Muscle layer of duodenum (tissue), 2 donors: Measurements from ENCODE around the gene GRIA3.

ENCODE experiments used
- H3K27ac ChIP-seq: one replicate; pipeline ENCODE4 v1.7.0; 2013; ENCODE audit warnings: mild to moderate bottlenecking, low read length
- H3K27me3 ChIP-seq: one replicate; pipeline ENCODE4 v1.7.0; 2013; ENCODE audit warnings: low read depth, mild to moderate bottlenecking, control low read depth, low read length
- H3K36me3 ChIP-seq, 2 donors: one replicate each; pipeline ENCODE4 v1.7.0; 2013; ENCODE audit warnings: low read length in 2 of 2, control low read depth in 1 of 2, mild to moderate bottlenecking in 1 of 2; ENCODE audit not compliant: insufficient read depth in 2 of 2, control insufficient read depth in 1 of 2
- H3K4me1 ChIP-seq, 2 donors: one replicate each; pipeline ENCODE4 v1.7.0; 2013; ENCODE audit warnings: low read length in 2 of 2, mild to moderate bottlenecking in 2 of 2, control low read depth in 1 of 2, moderate library complexity in 1 of 2; ENCODE audit not compliant: insufficient read depth in 2 of 2, control insufficient read depth in 1 of 2
- H3K4me3 ChIP-seq, 2 donors: one replicate each; pipeline ENCODE4 v1.7.0; 2013; ENCODE audit warnings: low read length in 2 of 2, low read depth in 1 of 2, mild to moderate bottlenecking in 1 of 2
- H3K9me3 ChIP-seq, 2 donors: one replicate each; pipeline ENCODE4 v1.7.0; 2013; ENCODE audit warnings: low read length in 2 of 2, control low read depth in 1 of 2, mild to moderate bottlenecking in 1 of 2; ENCODE audit not compliant: control insufficient read depth in 1 of 2
- donor health status: healthy.

GRIA3 gene

GRCh38 chrX:123171781-123172180 is 12.3 kb upstream of the GRIA3 start:
- no peaks in the 10 kb centered on the region for H3K9me3 ChIP-seq
- H3K27ac ChIP-seq: no peak overlapping the region
- H3K36me3 ChIP-seq: no peaks in the 10 kb centered on the region
- no peak overlapping the region for H3K4me3 ChIP-seq
- H3K27me3 ChIP-seq: no peaks in the 10 kb centered on the region
- no peaks in the 10 kb centered on the region for H3K4me1 ChIP-seq

- Histone ChIP-seq H3K27me3 (no peaks in the 10 kb centered on the region), H3K27ac (no peak overlapping the region), H3K4me1 (no peaks in the 10 kb centered on the region), H3K36me3 (no peaks in the 10 kb centered on the region), H3K9me3 (no peaks in the 10 kb centered on the region), H3K4me3 (no peak overlapping the region)
These were observed 11.2 kb upstream of the GRIA3 start for GRCh38 chrX:123172869-123173268.

GRCh38 chrX:123173833-123174232 is 10.2 kb upstream of the GRIA3 start:
- H3K27me3 ChIP-seq: no peaks in the 10 kb centered on the region
- no peak overlapping the region for H3K27ac ChIP-seq
- H3K9me3 ChIP-seq: no peaks in the 10 kb centered on the region
- no peaks in the 10 kb centered on the region for H3K36me3 ChIP-seq
- H3K4me1 ChIP-seq: no peaks in the 10 kb centered on the region
- H3K4me3 ChIP-seq: no peak overlapping the region

GRCh38 chrX:123175366-123176122 is 8.5 kb upstream of the GRIA3 start:
- Histone ChIP-seq H3K9me3 (no peaks in the 10 kb centered on the region), H3K4me3 (no peak overlapping the region), H3K36me3 (no peaks in the 10 kb centered on the region), H3K27me3 (no peaks in the 10 kb centered on the region), H3K4me1 (no peaks in the 10 kb centered on the region), H3K27ac (no peak overlapping the region)

- peaks cover 0 to 9% of the 10 kb centered on the region in 2 donors for H3K4me1 ChIP-seq
- H3K27ac ChIP-seq: no peak overlapping the region
- no peak overlapping the region for H3K4me3 ChIP-seq
- H3K36me3 ChIP-seq: no peaks in the 10 kb centered on the region
- H3K9me3 ChIP-seq: no peaks in the 10 kb centered on the region
- no peaks in the 10 kb centered on the region for H3K27me3 ChIP-seq
These were observed 2.7 kb upstream of the GRIA3 start for GRCh38 chrX:123181233-123181914.

GRCh38 chrX:123184866-123185276 is 793 bp downstream of the GRIA3 start:
- peak overlapping the region; percentile 7 to 61 for H3K4me3 ChIP-seq
- H3K4me1 ChIP-seq: peaks cover 0 to 9% of the 10 kb centered on the region in 2 donors
- no peaks in the 10 kb centered on the region for H3K27me3 ChIP-seq
- H3K36me3 ChIP-seq: no peaks in the 10 kb centered on the region
- no peak overlapping the region for H3K27ac ChIP-seq
- H3K9me3 ChIP-seq: no peaks in the 10 kb centered on the region

- peaks cover 0 to 9% of the 10 kb centered on the region in 2 donors for H3K4me1 ChIP-seq
- no peaks in the 10 kb centered on the region for H3K9me3 ChIP-seq
- no peaks in the 10 kb centered on the region for H3K36me3 ChIP-seq
- H3K27me3 ChIP-seq: no peaks in the 10 kb centered on the region
- H3K27ac ChIP-seq: no peak overlapping the region
- peak overlapping the region in 1 of 2 donors; percentile 61 for H3K4me3 ChIP-seq
These were observed 1.6 kb downstream of the GRIA3 start for GRCh38 chrX:123185721-123186120.

GRCh38 chrX:123186801-123187200 is 2.7 kb downstream of the GRIA3 start:
- Histone ChIP-seq H3K9me3 (no peaks in the 10 kb centered on the region), H3K27ac (no peak overlapping the region), H3K36me3 (no peaks in the 10 kb centered on the region), H3K27me3 (no peaks in the 10 kb centered on the region), H3K4me3 (no peak overlapping the region), H3K4me1 (peaks cover 0 to 9% of the 10 kb centered on the region in 2 donors)

- Histone ChIP-seq H3K27me3 (no peaks in the 10 kb centered on the region), H3K4me1 (peaks cover 0 to 9% of the 10 kb centered on the region in 2 donors), H3K27ac (no peak overlapping the region), H3K36me3 (no peaks in the 10 kb centered on the region), H3K4me3 (no peak overlapping the region), H3K9me3 (no peaks in the 10 kb centered on the region)
These were observed 4.0 kb downstream of the GRIA3 start for GRCh38 chrX:123188081-123188480.

GRCh38 chrX:123189338-123189737 is 5.3 kb downstream of the GRIA3 start:
- no peak overlapping the region for H3K4me3 ChIP-seq
- no peaks in the 10 kb centered on the region for H3K27me3 ChIP-seq
- H3K27ac ChIP-seq: no peak overlapping the region
- H3K9me3 ChIP-seq: no peaks in the 10 kb centered on the region
- H3K36me3 ChIP-seq: no peaks in the 10 kb centered on the region
- H3K4me1 ChIP-seq: peaks cover 0 to 5% of the 10 kb centered on the region in 2 donors

- Histone ChIP-seq H3K27ac (no peak overlapping the region), H3K36me3 (no peaks in the 10 kb centered on the region), H3K4me1 (peaks cover 0 to under 1% of the 10 kb centered on the region in 2 donors), H3K4me3 (no peak overlapping the region), H3K27me3 (no peaks in the 10 kb centered on the region), H3K9me3 (no peaks in the 10 kb centered on the region)
These were observed 6.0 kb downstream of the GRIA3 start for GRCh38 chrX:123190096-123190495.
